H9 (cell line): ENCODE data around the gene ZNF2. TPM values are rescaled to one million over a fixed set of nuclear protein-coding genes. Genes with fewer than 3 reads are reported as not detected.

Experiments used
- DNase-seq: peaks from one replicate; pipeline ENCODE4 v3.0.0-alpha.2; 2017
- H2AFZ ChIP-seq: one replicate; pipeline ENCODE4 v1.6.1; 2013; ENCODE audit warnings: mild to moderate bottlenecking, low read length, control low read depth, moderate library complexity
- H2AK5ac ChIP-seq: 2 replicates; pipeline ENCODE4 v1.6.1; 2013; ENCODE audit warnings: low read length, control low read depth, mixed read lengths; ENCODE audit not compliant: insufficient read length
- H2BK120ac ChIP-seq: one replicate; pipeline ENCODE4 v1.6.1; 2013; ENCODE audit warnings: low read depth, mild to moderate bottlenecking, low read length, control low read depth, inconsistent platforms; ENCODE audit not compliant: poor library complexity, severe bottlenecking
- H2BK12ac ChIP-seq: 2 replicates; pipeline ENCODE4 v1.6.1; 2013; ENCODE audit warnings: low read length, control low read depth, mixed read lengths, low read depth; ENCODE audit not compliant: insufficient read length
- H2BK15ac ChIP-seq: 2 replicates; pipeline ENCODE4 v1.6.1; 2013; ENCODE audit warnings: low read depth, low read length, control low read depth
- H2BK20ac ChIP-seq: one replicate; pipeline ENCODE4 v1.6.1; 2013; ENCODE audit warnings: low read depth, mild to moderate bottlenecking, low read length, control low read depth, inconsistent platforms; ENCODE audit not compliant: poor library complexity, severe bottlenecking
- H2BK5ac ChIP-seq: 2 replicates; pipeline ENCODE4 v1.6.1; 2013; ENCODE audit warnings: low read length, control low read depth, mixed read lengths; ENCODE audit not compliant: insufficient read length
- H3K14ac ChIP-seq: 2 replicates; pipeline ENCODE4 v1.6.1; 2013; ENCODE audit warnings: low read length, control low read depth; ENCODE audit not compliant: insufficient read depth
- H3K18ac ChIP-seq: 2 replicates; pipeline ENCODE4 v1.6.1; 2013; ENCODE audit warnings: low read depth, mild to moderate bottlenecking, mixed read lengths, low read length, control low read depth; ENCODE audit not compliant: insufficient read length
- H3K23ac ChIP-seq: 2 replicates; pipeline ENCODE4 v1.6.1; 2013; ENCODE audit warnings: low read length, control low read depth, mixed read lengths, low read depth; ENCODE audit not compliant: insufficient read length
- H3K23me2 ChIP-seq: 2 replicates; pipeline ENCODE4 v1.6.1; 2013; ENCODE audit warnings: low read depth, mild to moderate bottlenecking, mixed read lengths, low read length, control low read depth; ENCODE audit not compliant: insufficient read length, poor library complexity, severe bottlenecking
- H3K27ac ChIP-seq: 2 replicates; pipeline ENCODE4 v1.5.1; 2013; ENCODE audit warnings: low read length, control low read depth, mixed read lengths, low read depth; ENCODE audit not compliant: insufficient read length
- H3K27me3 ChIP-seq: 2 replicates; pipeline ENCODE4 v1.6.1; 2013; ENCODE audit warnings: low read length, control low read depth, inconsistent platforms; ENCODE audit not compliant: insufficient read depth
- H3K4ac ChIP-seq: 2 replicates; pipeline ENCODE4 v1.6.1; 2013; ENCODE audit warnings: low read depth, mild to moderate bottlenecking, control low read depth, inconsistent platforms, low read length, moderate library complexity
- H3K4me1 ChIP-seq: 2 replicates; pipeline ENCODE4 v1.6.1; 2013; ENCODE audit warnings: low read length, control low read depth, inconsistent platforms; ENCODE audit not compliant: insufficient read depth
- H3K4me2 ChIP-seq: 2 replicates; pipeline ENCODE4 v1.6.1; 2013; ENCODE audit warnings: low read length, control low read depth, mixed read lengths; ENCODE audit not compliant: insufficient read length, insufficient read depth
- H3K56ac ChIP-seq: 2 replicates; pipeline ENCODE4 v1.6.1; 2013; ENCODE audit warnings: low read depth, mild to moderate bottlenecking, mixed read lengths, low read length, control low read depth; ENCODE audit not compliant: insufficient read length
- H3K79me1 ChIP-seq: 2 replicates; pipeline ENCODE4 v1.6.1; 2013; ENCODE audit warnings: low read depth, mild to moderate bottlenecking, moderate library complexity, low read length, control low read depth, inconsistent platforms; ENCODE audit not compliant: insufficient read depth, poor library complexity, severe bottlenecking
- H3K79me2 ChIP-seq: 2 replicates; pipeline ENCODE4 v1.6.1; 2013; ENCODE audit warnings: low read length, control low read depth, inconsistent platforms; ENCODE audit not compliant: insufficient read depth
- H3K9ac ChIP-seq: 2 replicates; pipeline ENCODE4 v1.6.1; 2013; ENCODE audit warnings: low read length, control low read depth, mixed read lengths; ENCODE audit not compliant: insufficient read length; ENCODE audit errors: extremely low read depth
- H3K9me3 ChIP-seq: one replicate; pipeline ENCODE4 v1.6.1; 2013; ENCODE audit warnings: low read depth, low read length, inconsistent platforms; ENCODE audit not compliant: control insufficient read depth
- H3T11ph ChIP-seq: one replicate; pipeline ENCODE4 v1.6.1; 2013; ENCODE audit warnings: mild to moderate bottlenecking, low read length, control low read depth, inconsistent platforms
- H4K20me1 ChIP-seq: one replicate; pipeline ENCODE4 v1.6.1; 2013; ENCODE audit not compliant: control insufficient read depth, insufficient read length, insufficient read depth
- H4K5ac ChIP-seq: 2 replicates; pipeline ENCODE4 v1.6.1; 2013; ENCODE audit warnings: low read depth, mild to moderate bottlenecking, mixed read lengths, low read length, control low read depth; ENCODE audit not compliant: insufficient read length
- H4K8ac ChIP-seq: replicated peaks from 2 replicates; pipeline ENCODE4 v1.6.1; 2013; ENCODE audit warnings: low read length, control low read depth, mixed read lengths, low read depth; ENCODE audit not compliant: insufficient read length
- H4K91ac ChIP-seq: 2 replicates; pipeline ENCODE4 v1.6.1; 2013; ENCODE audit warnings: low read depth, mild to moderate bottlenecking, moderate library complexity, mixed read lengths, low read length, control low read depth; ENCODE audit not compliant: insufficient read length
- H3K27ac Mint-ChIP-seq, 3 experiments: 2 replicates in 2 of 3; 3 replicates in 1 of 3; pipeline ENCODE4 v1.8.0; 2020 to 2021; ENCODE audit warnings: mixed read lengths in 3 of 3, mild to moderate bottlenecking in 1 of 3, moderate library complexity in 1 of 3
- H3K27me3 Mint-ChIP-seq: 2 replicates; pipeline ENCODE4 v1.8.0; 2021; ENCODE audit warnings: low read depth, mild to moderate bottlenecking, moderate library complexity, mixed read lengths
- H3K36me3 Mint-ChIP-seq, 3 experiments: 2 replicates in 2 of 3; 3 replicates in 1 of 3; pipeline ENCODE4 v1.8.0; 2020 to 2021; ENCODE audit warnings: low read depth in 3 of 3, mixed read lengths in 3 of 3; ENCODE audit not compliant: insufficient read depth in 1 of 3
- H3K4me1 Mint-ChIP-seq, 2 experiments: 2 replicates each; pipeline ENCODE4 v1.8.0; 2020; ENCODE audit warnings: mixed read lengths in 2 of 2
- H3K4me3 Mint-ChIP-seq, 2 experiments: 2 replicates in 1 of 2; 3 replicates in 1 of 2; pipeline ENCODE4 v1.8.0; 2020 to 2021; ENCODE audit warnings: mild to moderate bottlenecking in 2 of 2, mixed read lengths in 2 of 2, moderate library complexity in 1 of 2
- H3K9me3 Mint-ChIP-seq, 2 experiments: 2 replicates in 1 of 2; 3 replicates in 1 of 2; pipeline ENCODE4 v1.8.0; 2020; ENCODE audit warnings: mild to moderate bottlenecking in 2 of 2, mixed read lengths in 2 of 2, moderate library complexity in 1 of 2
- CTCF ChIP-seq: fragments of 200-600 bp; sonication (generic); conservative IDR thresholded peaks from 3 replicates; pipeline ENCODE4 v1.8.0; 2021; ENCODE audit warnings: antibody characterized with exemption, mild to moderate bottlenecking
- WGBS: extraction: QIAGEN DNeasy Blood & Tissue Kit; methylation state at CpG from one replicate; pipeline ENCODE4 v1.1.7; 2013; ENCODE audit warnings: missing lambda C conversion rate, low lambda C conversion rate, mixed read lengths; ENCODE audit not compliant: insufficient read length; ENCODE audit errors: extremely low coverage; 5-methylcytosine and 5-hydroxymethylcytosine counted together
- total RNA-seq: library from RNA; stranded (reverse); gene quantifications from 2 replicates; pipeline ENCODE4 v1.2.1, GENCODE V29; 2021

The ZNF2 gene
- total RNA-seq, 1 experiment from 2014 or later = 2.2 TPM

GRCh38 chr2:95185973-95186372, 20.4 kb downstream of the ZNF2 start:
- Histone ChIP-seq H4K91ac (no peak overlapping the region), H3K56ac (no peak overlapping the region), H3K27me3 (no peaks in the 10 kb centered on the region), H3K4ac (no peak overlapping the region), H3K79me2 (no peaks in the 10 kb centered on the region), H3K9me3 (no peaks in the 10 kb centered on the region), H3T11ph (no peak overlapping the region), H4K20me1 (no peaks in the 10 kb centered on the region), H3K9ac (no peak overlapping the region), H3K18ac (no peak overlapping the region), H2BK120ac (no peak overlapping the region), H2AK5ac (no peak overlapping the region), H2BK12ac (no peak overlapping the region), H3K27ac (no peak overlapping the region), H3K23ac (no peak overlapping the region), H4K5ac (no peak overlapping the region), H4K8ac (no peak overlapping the region), H3K79me1 (no peaks in the 10 kb centered on the region), H3K14ac (no peak overlapping the region), H2AFZ (no peak overlapping the region), H3K4me2 (no peak overlapping the region), H3K4me1 (no peaks in the 10 kb centered on the region), H2BK20ac (no peak overlapping the region), H2BK5ac (no peak overlapping the region), H2BK15ac (no peak overlapping the region), H3K23me2 (no peaks in the 10 kb centered on the region)
- Mint-ChIP-seq H3K9me3 (peaks cover 0 to 22% of the 10 kb centered on the region in 2 experiments; a peak in 3 of 5 replicates), H3K4me1 (no peaks in the 10 kb centered on the region), H3K27ac (no peak overlapping the region), H3K36me3 (peaks cover 11 to 21% (median 19%) of the 10 kb centered on the region in 3 experiments; a peak in 6 of 7 replicates), H3K4me3 (no peak overlapping the region), H3K27me3 (peaks cover 21% of the 10 kb centered on the region)
- WGBS = no CpG with 5 or more reads among the region's 2 CpGs
- DNase-seq = no peak
- TF ChIP-seq CTCF = no peak
